GM23248 (cell line): ENCODE results near the gene SNRPD1. TPM values are rescaled to one million over a fixed set of nuclear protein-coding genes. Genes with fewer than 3 reads are reported as not detected.
A peak's percentile ranks its signal among the peaks of the same experiment; 100 is the strongest.

Source experiments
- DNase-seq: peaks from one replicate; pipeline ENCODE4 v3.0.0-alpha.2; 2015
- H2AFZ ChIP-seq: fragments of 200-600 bp; sonication (generic); 2 replicates; pipeline ENCODE4 v1.6.1; 2016; ENCODE audit warnings: antibody characterized with exemption
- H3F3A ChIP-seq: fragments of 200-600 bp; sonication (generic); 2 replicates; pipeline ENCODE4 v1.6.1; 2016; ENCODE audit warnings: mild to moderate bottlenecking, antibody characterized with exemption, mixed run types; ENCODE audit not compliant: insufficient read depth
- H3K27ac ChIP-seq: fragments of 200-600 bp; sonication (generic); 2 replicates; pipeline ENCODE4 v1.5.1; 2016; ENCODE audit warnings: mild to moderate bottlenecking
- H3K27me3 ChIP-seq: fragments of 200-600 bp; sonication (generic); replicated peaks from 2 replicates; pipeline ENCODE4 v1.6.1; 2016; ENCODE audit warnings: mild to moderate bottlenecking; ENCODE audit not compliant: insufficient read depth
- H3K36me3 ChIP-seq: fragments of 200-600 bp; sonication (generic); 2 replicates; pipeline ENCODE4 v1.6.1; 2016; ENCODE audit warnings: low read depth, mild to moderate bottlenecking
- H3K4me1 ChIP-seq: fragments of 200-600 bp; sonication (generic); 2 replicates; pipeline ENCODE4 v1.6.1; 2016; ENCODE audit warnings: mild to moderate bottlenecking; ENCODE audit not compliant: insufficient read depth
- H3K4me2 ChIP-seq: fragments of 200-600 bp; sonication (generic); one replicate; pipeline ENCODE4 v1.6.1; 2016; ENCODE audit warnings: mild to moderate bottlenecking; ENCODE audit not compliant: unreplicated experiment
- H3K4me3 ChIP-seq: fragments of 200-600 bp; sonication (generic); 2 replicates; pipeline ENCODE4 v1.5.1; 2016; ENCODE audit warnings: mild to moderate bottlenecking
- H3K79me2 ChIP-seq: fragments of 200-600 bp; sonication (generic); 2 replicates; pipeline ENCODE4 v1.6.1; 2016; ENCODE audit warnings: mild to moderate bottlenecking; ENCODE audit not compliant: insufficient read depth
- H3K9ac ChIP-seq: fragments of 200-600 bp; sonication (generic); 2 replicates; pipeline ENCODE4 v1.6.1; 2016; ENCODE audit warnings: mild to moderate bottlenecking
- H3K9me2 ChIP-seq: fragments of 200-600 bp; sonication (generic); 2 replicates; pipeline ENCODE4 v1.6.1; 2016; ENCODE audit warnings: mixed run types, mild to moderate bottlenecking, moderate library complexity; ENCODE audit not compliant: insufficient read depth
- H3K9me3 ChIP-seq: fragments of 200-600 bp; sonication (generic); one replicate; pipeline ENCODE4 v1.6.1; 2017; ENCODE audit warnings: low read depth
- H4K20me1 ChIP-seq: fragments of 200-600 bp; sonication (generic); 2 replicates; pipeline ENCODE4 v1.6.0; 2016; ENCODE audit not compliant: insufficient read depth
- EZH2 ChIP-seq: fragments of 200-600 bp; sonication (generic); IDR thresholded peaks from 2 replicates; pipeline ENCODE4 v1.6.1; 2018; ENCODE audit warnings: antibody characterized with exemption, mild to moderate bottlenecking; ENCODE audit not compliant: insufficient read depth, poor library complexity, severe bottlenecking
- EZH2phosphoT487 ChIP-seq: fragments of 200-600 bp; sonication (generic); IDR thresholded peaks from 2 replicates; pipeline ENCODE4 v1.6.1; 2018; ENCODE audit warnings: antibody characterized with exemption, moderate library complexity, mild to moderate bottlenecking, low read depth; ENCODE audit not compliant: insufficient read depth
- WGBS, 2 experiments: methylation state at CpG; one replicate each; pipeline ENCODE4 v1.1.6; 2015 to 2017; ENCODE audit warnings: low lambda C conversion rate in 2 of 2, low coverage in 1 of 2; ENCODE audit errors: missing lambda C conversion rate in 2 of 2; 5-methylcytosine and 5-hydroxymethylcytosine counted together
- in situ Hi-C: fragments of 300-500 bp; cut with MboI; formaldehyde crosslinking; loops from 2 replicates; pipeline ENCODE4 v1.15.0; 2020
- microRNA-seq: library from miRNA; unstranded; fragments of <30 nt; microRNA quantifications from one replicate; pipeline ENCODE4, GENCODE V29; 2016; ENCODE audit warnings: borderline number of aligned reads
- polyA plus RNA-seq: library from polyadenylated mRNA; unstranded; fragments of >200 nt; fragmentation: Nextera tagmentation; extraction: Ambion mirVana; gene quantifications from 2 replicates; pipeline ENCODE4 v1.2.1, GENCODE V29; 2016
- small RNA-seq: library from RNA; depleted of rRNA; stranded (forward); fragments of <200 nt; gene quantifications from one replicate; pipeline ENCODE3, GENCODE V24; 2014; ENCODE audit warnings: low read depth, low replicate concordance
- total RNA-seq: library from RNA; depleted of rRNA; stranded (reverse); fragments of >200 nt; shearing (Covaris generic); gene quantifications from 2 replicates; pipeline ENCODE4 v1.2.3, GENCODE V29; 2014; rRNA removed

The SNRPD1 gene
- total and polyA plus RNA-seq, 2 experiments from 2014 or later, result 16.2 to 159 TPM

DNA sequence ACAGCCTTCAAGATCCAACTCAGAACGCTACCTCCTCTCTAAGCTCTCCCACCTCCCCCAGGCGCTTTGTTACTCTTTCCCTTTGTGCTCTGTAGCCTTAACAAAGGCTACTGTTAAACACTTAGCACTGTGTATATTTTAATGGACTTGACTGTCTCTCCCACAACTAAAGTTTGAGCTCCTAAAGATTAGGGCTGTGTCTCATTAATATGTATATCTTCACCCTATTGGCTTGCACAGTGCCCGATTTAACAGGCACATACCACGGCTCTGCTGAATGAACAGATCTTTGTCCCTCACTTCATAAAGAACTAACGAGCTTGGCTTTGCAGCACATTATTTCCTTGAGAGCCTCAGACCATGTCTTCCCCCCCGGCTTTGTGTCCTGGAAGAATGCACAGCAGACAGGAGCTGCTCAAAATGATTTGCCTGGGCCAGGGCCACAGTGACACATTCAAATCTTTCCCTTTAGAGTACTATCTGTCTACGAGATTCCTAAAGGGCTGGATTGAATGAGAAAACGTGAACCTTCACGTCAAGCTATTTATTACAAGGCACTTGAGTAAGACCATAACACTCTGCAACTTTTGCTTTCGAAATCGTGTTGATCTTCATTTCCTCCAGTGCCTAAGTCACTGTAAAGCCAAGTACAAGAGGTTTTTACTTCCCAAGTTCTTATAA is 70.4 kb downstream of the SNRPD1 start:
- Histone ChIP-seq H3K4me1 (peaks cover 5% of the 10 kb centered on the region), H3K9me3 (no peaks in the 10 kb centered on the region), H4K20me1 (no peaks in the 10 kb centered on the region), H2AFZ (peak overlapping the region; percentile 96), H3K27me3 (no peaks in the 10 kb centered on the region), H3K4me2 (peak overlapping the region; percentile 80), H3K36me3 (no peaks in the 10 kb centered on the region), H3K9ac (peak overlapping the region; percentile 75), H3K4me3 (peak overlapping the region; percentile 76), H3F3A (peaks cover 6% of the 10 kb centered on the region; the same call in 1 of the 2 replicates), H3K9me2 (no peaks in the 10 kb centered on the region), H3K27ac (peak overlapping the region; percentile 60), H3K79me2 (no peaks in the 10 kb centered on the region)
- in situ Hi-C loops, result no loop called here
- WGBS, 2 experiments, result 10 to 11% methylated on average over 11 of the region's 11 CpGs
- DNase-seq, result peak; percentile 76
- TF ChIP-seq EZH2 (no peak), EZH2phosphoT487 (no peak)

Small RNA genes within 50 kb of the gene (microRNA-seq; reads per million reads assigned to microRNA genes)
- gene MIR320C1, result 2.6 reads per million

Small RNA genes within 50 kb of the gene (small RNA-seq; reads per million reads assigned to genes)
- gene MIR320C1, result not detected

Other genes with a start within 250 kb of the SNRPD1 start
- 8.5 and 9.5 TPM in 2 replicates for gene ESCO1, start 11.6 kb upstream of the SNRPD1 start, total RNA-seq
- 5.6 and 5.7 TPM in 2 replicates for gene ESCO1, start 11.6 kb upstream of the SNRPD1 start, polyA plus RNA-seq
- gene ABHD3, start 92.5 kb downstream of the SNRPD1 start, total RNA-seq, result 2.3 and 3.4 TPM in 2 replicates
- 3.6 and 4.6 TPM in 2 replicates for gene ABHD3, start 92.5 kb downstream of the SNRPD1 start, polyA plus RNA-seq
- gene MIB1, start 128.5 kb downstream of the SNRPD1 start, total RNA-seq, result 39.0 and 45.1 TPM in 2 replicates
- gene MIB1, start 128.5 kb downstream of the SNRPD1 start, polyA plus RNA-seq, result 5.1 TPM in 2 replicates